ENCODE measurements around the gene CNTNAP3B.
"Not testable (repeated sequence)": the region's sequence is repeated elsewhere in the genome, so short reads cannot be mapped to it uniquely, and the experiment has no call there.

GRCh38 chr9:41938143-41938542 lies 191.1 kb downstream of the CNTNAP3B start:
- TF ChIP-seq, protein P1, sequence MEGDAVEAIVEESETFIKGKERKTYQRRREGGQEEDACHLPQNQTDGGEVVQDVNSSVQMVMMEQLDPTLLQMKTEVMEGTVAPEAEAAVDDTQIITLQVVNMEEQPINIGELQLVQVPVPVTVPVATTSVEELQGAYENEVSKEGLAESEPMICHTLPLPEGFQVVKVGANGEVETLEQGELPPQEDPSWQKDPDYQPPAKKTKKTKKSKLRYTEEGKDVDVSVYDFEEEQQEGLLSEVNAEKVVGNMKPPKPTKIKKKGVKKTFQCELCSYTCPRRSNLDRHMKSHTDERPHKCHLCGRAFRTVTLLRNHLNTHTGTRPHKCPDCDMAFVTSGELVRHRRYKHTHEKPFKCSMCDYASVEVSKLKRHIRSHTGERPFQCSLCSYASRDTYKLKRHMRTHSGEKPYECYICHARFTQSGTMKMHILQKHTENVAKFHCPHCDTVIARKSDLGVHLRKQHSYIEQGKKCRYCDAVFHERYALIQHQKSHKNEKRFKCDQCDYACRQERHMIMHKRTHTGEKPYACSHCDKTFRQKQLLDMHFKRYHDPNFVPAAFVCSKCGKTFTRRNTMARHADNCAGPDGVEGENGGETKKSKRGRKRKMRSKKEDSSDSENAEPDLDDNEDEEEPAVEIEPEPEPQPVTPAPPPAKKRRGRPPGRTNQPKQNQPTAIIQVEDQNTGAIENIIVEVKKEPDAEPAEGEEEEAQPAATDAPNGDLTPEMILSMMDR (IDR thresholded peaks at IDR 0.05), result not testable (repeated sequence)
- not testable (repeated sequence) for TF ChIP-seq POLR2A (IDR thresholded peaks at IDR 0.05; ENCODE audit: low read length); CEBPB (IDR thresholded peaks at IDR 0.05); RCOR1 (IDR thresholded peaks at IDR 0.05; ENCODE audit: low read depth, low read length); BHLHE40 (IDR thresholded peaks at IDR 0.05; ENCODE audit: low read depth, low read length); RAD21 (conservative IDR thresholded peaks at IDR 0.05 in 1 of 2, IDR thresholded peaks at IDR 0.05 in 1 of 2); CHD2 (IDR thresholded peaks at IDR 0.05; ENCODE audit: low read length, partially characterized antibody); NR3C1 (IDR thresholded peaks at IDR 0.05); TP53 (CRISPR knock-in tag; IDR thresholded peaks at IDR 0.05); RNF2 (IDR thresholded peaks at IDR 0.05; ENCODE audit: borderline replicate concordance, low read depth); POLR2AphosphoS2 (conservative IDR thresholded peaks at IDR 0.05; ENCODE audit: low read length); SMC3 (IDR thresholded peaks at IDR 0.05)
- TF ChIP-seq, protein P2, sequence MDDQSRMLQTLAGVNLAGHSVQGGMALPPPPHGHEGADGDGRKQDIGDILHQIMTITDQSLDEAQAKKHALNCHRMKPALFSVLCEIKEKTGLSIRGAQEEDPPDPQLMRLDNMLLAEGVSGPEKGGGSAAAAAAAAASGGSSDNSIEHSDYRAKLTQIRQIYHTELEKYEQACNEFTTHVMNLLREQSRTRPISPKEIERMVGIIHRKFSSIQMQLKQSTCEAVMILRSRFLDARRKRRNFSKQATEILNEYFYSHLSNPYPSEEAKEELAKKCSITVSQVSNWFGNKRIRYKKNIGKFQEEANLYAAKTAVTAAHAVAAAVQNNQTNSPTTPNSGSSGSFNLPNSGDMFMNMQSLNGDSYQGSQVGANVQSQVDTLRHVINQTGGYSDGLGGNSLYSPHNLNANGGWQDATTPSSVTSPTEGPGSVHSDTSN (IDR thresholded peaks at IDR 0.05), result not testable (repeated sequence)
- TF ChIP-seq, protein P3, sequence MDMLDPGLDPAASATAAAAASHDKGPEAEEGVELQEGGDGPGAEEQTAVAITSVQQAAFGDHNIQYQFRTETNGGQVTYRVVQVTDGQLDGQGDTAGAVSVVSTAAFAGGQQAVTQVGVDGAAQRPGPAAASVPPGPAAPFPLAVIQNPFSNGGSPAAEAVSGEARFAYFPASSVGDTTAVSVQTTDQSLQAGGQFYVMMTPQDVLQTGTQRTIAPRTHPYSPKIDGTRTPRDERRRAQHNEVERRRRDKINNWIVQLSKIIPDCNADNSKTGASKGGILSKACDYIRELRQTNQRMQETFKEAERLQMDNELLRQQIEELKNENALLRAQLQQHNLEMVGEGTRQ (IDR thresholded peaks at IDR 0.05), result not testable (repeated sequence)

All from A549 (cell line).